ENCODE measurements around the gene ARHGAP5. TPM values are rescaled to one million over a fixed set of nuclear protein-coding genes. Genes with fewer than 3 reads are reported as not detected.

ARHGAP5 gene
- total RNA-seq, 1 experiment from 2014 or later = 66.9 TPM

DNA sequence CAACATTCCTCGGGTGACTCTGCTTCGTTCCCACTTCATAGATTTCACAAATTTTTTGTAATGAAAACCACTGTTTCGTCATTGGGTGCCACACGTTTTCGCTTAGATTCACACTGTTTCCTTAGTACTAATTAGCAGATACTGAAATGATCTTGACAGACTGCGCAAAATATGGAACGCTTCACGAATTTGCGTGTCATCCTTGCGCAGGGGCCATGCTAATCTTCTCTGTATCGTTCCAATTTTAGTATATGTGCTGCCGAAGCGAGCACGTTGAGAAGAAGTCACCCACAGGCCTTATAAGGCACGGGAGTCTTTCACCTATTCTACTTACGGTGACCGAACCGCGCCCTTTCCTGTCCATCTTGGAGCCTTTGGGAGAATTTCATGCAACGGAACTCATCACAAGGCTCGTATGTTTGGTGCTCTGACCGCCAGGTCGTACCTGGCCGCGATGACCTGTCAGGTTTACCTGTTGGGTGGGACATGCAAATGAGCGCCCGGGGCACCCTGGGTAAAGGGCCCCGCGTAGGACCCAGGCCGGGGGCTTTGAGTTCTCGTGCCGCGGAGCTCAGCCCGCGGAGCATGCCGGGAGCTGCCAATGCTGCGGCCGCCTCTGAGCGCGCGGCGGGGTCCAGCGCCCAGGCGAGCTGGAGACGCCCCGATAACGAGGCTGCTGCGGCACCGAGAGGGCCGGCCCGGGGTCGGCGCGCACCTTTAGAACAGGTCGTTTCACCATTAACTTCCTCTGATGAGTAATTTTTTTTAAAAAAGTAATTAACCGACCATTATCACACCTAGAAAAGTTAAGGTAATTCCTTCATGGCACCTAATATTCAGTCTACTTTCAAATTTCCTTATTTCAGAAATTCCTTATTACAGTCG, 126.1 kb downstream of the ARHGAP5 start, which contains the start of gene RNU6-8:
Gene RNU6-8, minus strand, starts transcription at position 272 of the 885 bp plus-strand sequence.
- peaks cover 15% of the 10 kb centered on the region for H3K27me3 Mint-ChIP-seq (ENCODE audit: low read depth)
- TF ChIP-seq ZBTB21 (CRISPR knock-in tag; IDR thresholded peaks at IDR 0.05; ENCODE audit: borderline replicate concordance) (peak; percentile 43; the same call in 1 of the 2 replicates), FOXK1 (CRISPR knock-in tag; IDR thresholded peaks at IDR 0.05) (0 out of 2 replicates have a peak, but pooled peaks have one; percentile 28), ETV6 (CRISPR knock-in tag; IDR thresholded peaks at IDR 0.05) (peak; percentile 36; the same call in 1 of the 2 replicates), GABPB1 (CRISPR knock-in tag; IDR thresholded peaks at IDR 0.05) (peak; percentile 38), ZNF138 (CRISPR knock-in tag; conservative IDR thresholded peaks at IDR 0.05) (0 out of 2 replicates have a peak, but pooled peaks have one; percentile 16), SP1 (CRISPR knock-in tag; conservative IDR thresholded peaks at IDR 0.05) (peak; percentile 75), JAZF1 (CRISPR knock-in tag; IDR thresholded peaks at IDR 0.05) (no peak), KAT7 (CRISPR knock-in tag; IDR thresholded peaks at IDR 0.05; ENCODE audit: borderline replicate concordance) (no peak), SMAD3 (CRISPR knock-in tag; IDR thresholded peaks at IDR 0.05; ENCODE audit: borderline replicate concordance) (no peak)
- TF ChIP-seq, protein P1, sequence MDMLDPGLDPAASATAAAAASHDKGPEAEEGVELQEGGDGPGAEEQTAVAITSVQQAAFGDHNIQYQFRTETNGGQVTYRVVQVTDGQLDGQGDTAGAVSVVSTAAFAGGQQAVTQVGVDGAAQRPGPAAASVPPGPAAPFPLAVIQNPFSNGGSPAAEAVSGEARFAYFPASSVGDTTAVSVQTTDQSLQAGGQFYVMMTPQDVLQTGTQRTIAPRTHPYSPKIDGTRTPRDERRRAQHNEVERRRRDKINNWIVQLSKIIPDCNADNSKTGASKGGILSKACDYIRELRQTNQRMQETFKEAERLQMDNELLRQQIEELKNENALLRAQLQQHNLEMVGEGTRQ (CRISPR knock-in tag; IDR thresholded peaks at IDR 0.05) = peak; percentile 29; the same call in 1 of the 2 replicates
- TF ChIP-seq, protein P2, sequence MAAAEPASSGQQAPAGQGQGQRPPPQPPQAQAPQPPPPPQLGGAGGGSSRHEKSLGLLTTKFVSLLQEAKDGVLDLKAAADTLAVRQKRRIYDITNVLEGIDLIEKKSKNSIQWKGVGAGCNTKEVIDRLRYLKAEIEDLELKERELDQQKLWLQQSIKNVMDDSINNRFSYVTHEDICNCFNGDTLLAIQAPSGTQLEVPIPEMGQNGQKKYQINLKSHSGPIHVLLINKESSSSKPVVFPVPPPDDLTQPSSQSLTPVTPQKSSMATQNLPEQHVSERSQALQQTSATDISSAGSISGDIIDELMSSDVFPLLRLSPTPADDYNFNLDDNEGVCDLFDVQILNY (CRISPR knock-in tag; IDR thresholded peaks at IDR 0.05) = peak; percentile 47; the same call in 1 of the 2 replicates
- TF ChIP-seq, protein P3, sequence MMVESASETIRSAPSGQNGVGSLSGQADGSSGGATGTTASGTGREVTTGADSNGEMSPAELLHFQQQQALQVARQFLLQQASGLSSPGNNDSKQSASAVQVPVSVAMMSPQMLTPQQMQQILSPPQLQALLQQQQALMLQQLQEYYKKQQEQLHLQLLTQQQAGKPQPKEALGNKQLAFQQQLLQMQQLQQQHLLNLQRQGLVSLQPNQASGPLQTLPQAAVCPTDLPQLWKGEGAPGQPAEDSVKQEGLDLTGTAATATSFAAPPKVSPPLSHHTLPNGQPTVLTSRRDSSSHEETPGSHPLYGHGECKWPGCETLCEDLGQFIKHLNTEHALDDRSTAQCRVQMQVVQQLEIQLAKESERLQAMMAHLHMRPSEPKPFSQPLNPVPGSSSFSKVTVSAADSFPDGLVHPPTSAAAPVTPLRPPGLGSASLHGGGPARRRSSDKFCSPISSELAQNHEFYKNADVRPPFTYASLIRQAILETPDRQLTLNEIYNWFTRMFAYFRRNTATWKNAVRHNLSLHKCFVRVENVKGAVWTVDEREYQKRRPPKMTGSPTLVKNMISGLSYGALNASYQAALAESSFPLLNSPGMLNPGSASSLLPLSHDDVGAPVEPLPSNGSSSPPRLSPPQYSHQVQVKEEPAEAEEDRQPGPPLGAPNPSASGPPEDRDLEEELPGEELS (CRISPR knock-in tag; IDR thresholded peaks at IDR 0.05) = 0 out of 2 replicates have a peak, but pooled peaks have one; percentile 37
- TF ChIP-seq, protein P4, sequence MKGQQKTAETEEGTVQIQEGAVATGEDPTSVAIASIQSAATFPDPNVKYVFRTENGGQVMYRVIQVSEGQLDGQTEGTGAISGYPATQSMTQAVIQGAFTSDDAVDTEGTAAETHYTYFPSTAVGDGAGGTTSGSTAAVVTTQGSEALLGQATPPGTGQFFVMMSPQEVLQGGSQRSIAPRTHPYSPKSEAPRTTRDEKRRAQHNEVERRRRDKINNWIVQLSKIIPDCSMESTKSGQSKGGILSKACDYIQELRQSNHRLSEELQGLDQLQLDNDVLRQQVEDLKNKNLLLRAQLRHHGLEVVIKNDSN (CRISPR knock-in tag; IDR thresholded peaks at IDR 0.05) = peak; percentile 36; the same call in 1 of the 2 replicates
- TF ChIP-seq, protein P5, sequence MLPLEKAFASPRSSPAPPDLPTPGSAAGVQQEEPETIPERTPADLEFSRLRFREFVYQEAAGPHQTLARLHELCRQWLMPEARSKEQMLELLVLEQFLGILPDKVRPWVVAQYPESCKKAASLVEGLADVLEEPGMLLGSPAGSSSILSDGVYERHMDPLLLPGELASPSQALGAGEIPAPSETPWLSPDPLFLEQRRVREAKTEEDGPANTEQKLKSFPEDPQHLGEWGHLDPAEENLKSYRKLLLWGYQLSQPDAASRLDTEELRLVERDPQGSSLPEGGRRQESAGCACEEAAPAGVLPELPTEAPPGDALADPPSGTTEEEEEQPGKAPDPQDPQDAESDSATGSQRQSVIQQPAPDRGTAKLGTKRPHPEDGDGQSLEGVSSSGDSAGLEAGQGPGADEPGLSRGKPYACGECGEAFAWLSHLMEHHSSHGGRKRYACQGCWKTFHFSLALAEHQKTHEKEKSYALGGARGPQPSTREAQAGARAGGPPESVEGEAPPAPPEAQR (CRISPR knock-in tag; IDR thresholded peaks at IDR 0.05) = no peak
- TF ChIP-seq, protein P6, sequence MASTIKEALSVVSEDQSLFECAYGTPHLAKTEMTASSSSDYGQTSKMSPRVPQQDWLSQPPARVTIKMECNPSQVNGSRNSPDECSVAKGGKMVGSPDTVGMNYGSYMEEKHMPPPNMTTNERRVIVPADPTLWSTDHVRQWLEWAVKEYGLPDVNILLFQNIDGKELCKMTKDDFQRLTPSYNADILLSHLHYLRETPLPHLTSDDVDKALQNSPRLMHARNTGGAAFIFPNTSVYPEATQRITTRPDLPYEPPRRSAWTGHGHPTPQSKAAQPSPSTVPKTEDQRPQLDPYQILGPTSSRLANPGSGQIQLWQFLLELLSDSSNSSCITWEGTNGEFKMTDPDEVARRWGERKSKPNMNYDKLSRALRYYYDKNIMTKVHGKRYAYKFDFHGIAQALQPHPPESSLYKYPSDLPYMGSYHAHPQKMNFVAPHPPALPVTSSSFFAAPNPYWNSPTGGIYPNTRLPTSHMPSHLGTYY (CRISPR knock-in tag; IDR thresholded peaks at IDR 0.05) = no peak
- TF ChIP-seq, protein P7, sequence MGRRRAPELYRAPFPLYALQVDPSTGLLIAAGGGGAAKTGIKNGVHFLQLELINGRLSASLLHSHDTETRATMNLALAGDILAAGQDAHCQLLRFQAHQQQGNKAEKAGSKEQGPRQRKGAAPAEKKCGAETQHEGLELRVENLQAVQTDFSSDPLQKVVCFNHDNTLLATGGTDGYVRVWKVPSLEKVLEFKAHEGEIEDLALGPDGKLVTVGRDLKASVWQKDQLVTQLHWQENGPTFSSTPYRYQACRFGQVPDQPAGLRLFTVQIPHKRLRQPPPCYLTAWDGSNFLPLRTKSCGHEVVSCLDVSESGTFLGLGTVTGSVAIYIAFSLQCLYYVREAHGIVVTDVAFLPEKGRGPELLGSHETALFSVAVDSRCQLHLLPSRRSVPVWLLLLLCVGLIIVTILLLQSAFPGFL (CRISPR knock-in tag; IDR thresholded peaks at IDR 0.05; ENCODE audit: borderline replicate concordance) = 0 out of 2 replicates have a peak, but pooled peaks have one; percentile 30
- TF ChIP-seq, protein P8, sequence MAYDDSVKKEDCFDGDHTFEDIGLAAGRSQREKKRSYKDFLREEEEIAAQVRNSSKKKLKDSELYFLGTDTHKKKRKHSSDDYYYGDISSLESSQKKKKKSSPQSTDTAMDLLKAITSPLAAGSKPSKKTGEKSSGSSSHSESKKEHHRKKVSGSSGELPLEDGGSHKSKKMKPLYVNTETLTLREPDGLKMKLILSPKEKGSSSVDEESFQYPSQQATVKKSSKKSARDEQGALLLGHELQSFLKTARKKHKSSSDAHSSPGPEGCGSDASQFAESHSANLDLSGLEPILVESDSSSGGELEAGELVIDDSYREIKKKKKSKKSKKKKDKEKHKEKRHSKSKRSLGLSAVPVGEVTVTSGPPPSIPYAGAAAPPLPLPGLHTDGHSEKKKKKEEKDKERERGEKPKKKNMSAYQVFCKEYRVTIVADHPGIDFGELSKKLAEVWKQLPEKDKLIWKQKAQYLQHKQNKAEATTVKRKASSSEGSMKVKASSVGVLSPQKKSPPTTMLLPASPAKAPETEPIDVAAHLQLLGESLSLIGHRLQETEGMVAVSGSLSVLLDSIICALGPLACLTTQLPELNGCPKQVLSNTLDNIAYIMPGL (CRISPR knock-in tag; IDR thresholded peaks at IDR 0.05) = peak; percentile 55; the same call in 1 of the 2 replicates
- TF ChIP-seq, protein P9, sequence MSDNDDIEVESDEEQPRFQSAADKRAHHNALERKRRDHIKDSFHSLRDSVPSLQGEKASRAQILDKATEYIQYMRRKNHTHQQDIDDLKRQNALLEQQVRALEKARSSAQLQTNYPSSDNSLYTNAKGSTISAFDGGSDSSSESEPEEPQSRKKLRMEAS (CRISPR knock-in tag; IDR thresholded peaks at IDR 0.05) = peak; percentile 83
- peak within 1 kb of the TSS; percentile 94 for H3K4me3 Mint-ChIP-seq
- peaks cover 20% of the 10 kb centered on the region for H3K4me1 Mint-ChIP-seq
- ATAC-seq = peak; percentile 74
- CTCF ChIA-PET = interaction anchor here (0.5 to 1.6 kb wide), 6 partner anchors 52 to 357 kb away, joined by 3 to 7 read pairs (median 4); partner anchors contain the start of gene ARHGAP5
- no peaks in the 10 kb centered on the region for H3K9me3 Mint-ChIP-seq
- peak within 1 kb of the TSS; percentile 100 for H3K27ac Mint-ChIP-seq
- peak; percentile 89 for DNase-seq (ENCODE audit: low spot score)
- H3K36me3 Mint-ChIP-seq = no peaks in the 10 kb centered on the region
- POLR2A ChIA-PET = interaction anchor here (0.6 to 2.3 kb wide), 2 partner anchors 25 to 127 kb away, joined by 3 to 11 read pairs; partner anchors contain the start of gene ARHGAP5
